A673 (cell line): ENCODE results near the gene ARSB. TPM values are rescaled to one million over a fixed set of nuclear protein-coding genes. Genes with fewer than 3 reads are reported as not detected.

Source experiments
- BruUV-seq: library from RNA; stranded (reverse); fragments of 400-500 nt; replicated peaks from 2 replicates; lab custom pipeline; 2021; lab: Mats Ljungman, UMichigan
- CTCF ChIA-PET: fragments of 300-600 bp; sonication (Branson Sonifier 250); formaldehyde crosslinking; loops from one replicate; lab custom pipeline; 2022; ENCODE audit warnings: antibody characterized with exemption; lab: Charles Lee
- POLR2A ChIA-PET: fragments of 300-600 bp; sonication (Branson Sonifier 250); formaldehyde crosslinking; loops from one replicate; lab custom pipeline; 2022; ENCODE audit warnings: antibody characterized with exemption; ENCODE audit not compliant: low non-redundant PET; lab: Charles Lee
- DNase-seq: peaks from one replicate; pipeline ENCODE4 v3.0.0-alpha.2; 2015; ENCODE audit warnings: low spot score
- H3K27ac ChIP-seq: fragments of 200-600 bp; sonication (generic); 2 replicates; pipeline ENCODE4 v1.5.1; 2016; ENCODE audit warnings: mixed run types, low read depth, mild to moderate bottlenecking, mixed read lengths, antibody characterized with exemption, low read length; ENCODE audit not compliant: poor library complexity, severe bottlenecking
- H3K27me3 ChIP-seq: fragments of 200-600 bp; sonication (generic); replicated peaks from 2 replicates; pipeline ENCODE4 v1.6.1; 2017; ENCODE audit warnings: mixed run types, low read depth, mild to moderate bottlenecking, mixed read lengths, antibody characterized with exemption, low read length; ENCODE audit not compliant: insufficient read depth, poor library complexity
- H3K36me3 ChIP-seq: fragments of 200-600 bp; sonication (generic); 2 replicates; pipeline ENCODE4 v1.6.1; 2016; ENCODE audit warnings: mixed run types, mild to moderate bottlenecking, mixed read lengths, antibody characterized with exemption, low read length; ENCODE audit not compliant: insufficient read depth, poor library complexity, severe bottlenecking
- H3K4me1 ChIP-seq: fragments of 200-600 bp; sonication (generic); 2 replicates; pipeline ENCODE4 v1.6.1; 2017; ENCODE audit warnings: mixed run types, mild to moderate bottlenecking, mixed read lengths, antibody characterized with exemption, low read length; ENCODE audit not compliant: insufficient read depth, poor library complexity, severe bottlenecking
- H3K4me3 ChIP-seq: fragments of 200-600 bp; sonication (generic); 2 replicates; pipeline ENCODE4 v1.5.1; 2016; ENCODE audit warnings: low read depth, mixed run types, mild to moderate bottlenecking, mixed read lengths, low read length; ENCODE audit not compliant: poor library complexity, severe bottlenecking
- H3K9me3 ChIP-seq: fragments of 200-600 bp; sonication (generic); 2 replicates; pipeline ENCODE4 v1.6.1; 2016; ENCODE audit warnings: mixed run types, low read depth, mild to moderate bottlenecking, mixed read lengths, antibody characterized with exemption, low read length; ENCODE audit not compliant: poor library complexity, severe bottlenecking
- EZH2 ChIP-seq: fragments of 200-600 bp; sonication (generic); IDR thresholded peaks from 2 replicates; pipeline ENCODE4 v1.6.1; 2017; ENCODE audit warnings: borderline replicate concordance, low read depth, mild to moderate bottlenecking, mixed read lengths, antibody characterized with exemption, low read length; ENCODE audit not compliant: poor library complexity, severe bottlenecking
- intact Hi-C: fragments of 100-400 bp; cut with micrococcal nuclease; formaldehyde crosslinking; loops from one replicate; pipeline ENCODE4 v1.10.0; 2022; ENCODE audit not compliant: unreplicated experiment
- total RNA-seq: library from RNA; stranded (reverse); gene quantifications from 2 replicates; pipeline ENCODE4 v1.2.3, GENCODE V29; 2021
- TF ChIP-seq, protein P1 (sequence below): fragments of 300-800, 200-600 bp; sonication (generic); conservative IDR thresholded peaks from 2 replicates; pipeline ENCODE4 v1.5.1; 2017; ENCODE audit warnings: low read depth, mild to moderate bottlenecking, antibody characterized with exemption, low read length, moderate library complexity, mixed read lengths

Gene ARSB
- total RNA-seq, 1 experiment from 2014 or later: 16.8 TPM

DNA sequence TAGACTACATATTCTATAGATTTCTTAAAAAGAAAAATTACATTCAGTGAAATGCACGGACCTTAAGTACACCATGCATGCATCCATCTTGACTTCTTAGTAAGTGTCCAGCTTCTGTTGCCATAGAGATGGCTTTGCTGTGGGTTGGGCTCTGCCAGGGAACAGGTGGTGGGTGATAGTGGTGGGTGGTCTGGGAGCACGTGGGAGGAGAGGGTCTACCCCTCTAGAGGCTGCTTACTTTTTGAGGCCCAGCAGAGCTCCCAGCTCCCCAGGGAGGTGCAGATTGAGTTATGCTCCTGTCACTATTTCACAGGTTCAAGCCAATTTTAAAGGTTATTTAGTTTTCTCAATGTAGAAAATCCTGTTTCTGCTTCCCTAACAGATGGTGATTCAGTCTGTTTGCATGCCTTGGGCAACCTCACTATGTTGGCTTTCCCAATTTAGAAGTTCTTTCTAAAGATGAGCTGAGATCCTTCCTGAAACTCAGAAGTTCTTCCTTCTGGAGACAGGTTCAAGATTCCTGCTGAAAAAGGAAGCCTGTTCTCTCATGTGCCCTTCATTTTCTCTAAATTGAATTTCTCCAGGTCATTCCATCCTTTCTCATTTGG is 229.2 kb downstream of the ARSB start:
- Histone ChIP-seq H3K9me3 (no peaks in the 10 kb centered on the region), H3K36me3 (no peaks in the 10 kb centered on the region), H3K27ac (no peak overlapping the region), H3K4me3 (no peak overlapping the region), H3K4me1 (no peaks in the 10 kb centered on the region), H3K27me3 (no peaks in the 10 kb centered on the region)
- no peak for DNase-seq
- ChIA-PET POLR2A (no interaction called here), CTCF (no interaction called here)
- TF ChIP-seq, protein P1, sequence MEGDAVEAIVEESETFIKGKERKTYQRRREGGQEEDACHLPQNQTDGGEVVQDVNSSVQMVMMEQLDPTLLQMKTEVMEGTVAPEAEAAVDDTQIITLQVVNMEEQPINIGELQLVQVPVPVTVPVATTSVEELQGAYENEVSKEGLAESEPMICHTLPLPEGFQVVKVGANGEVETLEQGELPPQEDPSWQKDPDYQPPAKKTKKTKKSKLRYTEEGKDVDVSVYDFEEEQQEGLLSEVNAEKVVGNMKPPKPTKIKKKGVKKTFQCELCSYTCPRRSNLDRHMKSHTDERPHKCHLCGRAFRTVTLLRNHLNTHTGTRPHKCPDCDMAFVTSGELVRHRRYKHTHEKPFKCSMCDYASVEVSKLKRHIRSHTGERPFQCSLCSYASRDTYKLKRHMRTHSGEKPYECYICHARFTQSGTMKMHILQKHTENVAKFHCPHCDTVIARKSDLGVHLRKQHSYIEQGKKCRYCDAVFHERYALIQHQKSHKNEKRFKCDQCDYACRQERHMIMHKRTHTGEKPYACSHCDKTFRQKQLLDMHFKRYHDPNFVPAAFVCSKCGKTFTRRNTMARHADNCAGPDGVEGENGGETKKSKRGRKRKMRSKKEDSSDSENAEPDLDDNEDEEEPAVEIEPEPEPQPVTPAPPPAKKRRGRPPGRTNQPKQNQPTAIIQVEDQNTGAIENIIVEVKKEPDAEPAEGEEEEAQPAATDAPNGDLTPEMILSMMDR: no peak
- TF ChIP-seq EZH2: no peak
- intact Hi-C loops: no loop called here
- BruUV-seq: no TSS peak

DNA sequence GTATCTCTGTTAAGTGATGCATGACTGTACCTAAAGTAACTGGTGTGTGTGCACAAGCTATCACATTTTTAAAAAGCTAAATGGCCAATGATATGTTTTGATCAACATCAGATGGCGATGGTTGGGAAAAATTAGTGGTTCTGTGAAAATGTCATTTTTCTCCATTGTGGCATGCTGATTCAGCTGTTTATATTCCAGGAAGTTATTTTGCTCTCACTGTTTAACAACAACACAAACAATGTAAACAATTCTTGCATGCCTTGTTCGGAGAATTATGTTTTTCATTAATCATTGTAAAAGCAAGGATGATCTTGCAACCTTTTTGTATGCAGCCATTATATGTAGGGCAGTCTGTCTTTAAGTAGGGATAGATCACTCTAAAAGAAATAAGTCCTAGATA is 230.5 kb downstream of the ARSB start:
- TF ChIP-seq, protein P1: no peak
- TF ChIP-seq EZH2: no peak
- H3K4me1 ChIP-seq: no peaks in the 10 kb centered on the region
- CTCF ChIA-PET: no interaction called here
- H3K4me3 ChIP-seq: no peak overlapping the region
- DNase-seq: no peak
- H3K9me3 ChIP-seq: no peaks in the 10 kb centered on the region
- no peaks in the 10 kb centered on the region for H3K36me3 ChIP-seq
- H3K27me3 ChIP-seq: no peaks in the 10 kb centered on the region
- no TSS peak for BruUV-seq
- H3K27ac ChIP-seq: no peak overlapping the region
- intact Hi-C loops: no loop called here
- POLR2A ChIA-PET: no interaction called here

DNA sequence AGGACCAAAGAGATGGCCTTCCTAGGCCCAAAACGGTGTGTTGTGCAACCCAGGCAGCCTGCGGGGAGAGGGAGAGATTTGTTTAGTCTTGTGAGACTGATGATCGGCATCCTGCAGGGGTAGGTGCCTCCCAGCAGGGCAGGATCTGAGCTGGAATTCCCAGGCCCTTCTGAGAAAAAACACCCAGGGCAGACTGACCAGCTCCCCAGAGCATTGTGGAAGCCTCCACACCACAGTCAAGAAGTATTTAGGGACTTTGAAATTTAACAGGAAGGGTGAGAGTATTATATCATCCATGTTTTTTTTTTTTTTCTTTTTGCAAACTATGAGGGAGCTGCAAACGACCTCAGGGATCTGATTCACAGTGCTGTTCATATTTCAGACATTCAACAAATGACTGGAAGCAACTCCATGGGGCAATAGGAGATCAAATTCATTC is 232.0 kb downstream of the ARSB start:
- no TSS peak for BruUV-seq
- no peaks in the 10 kb centered on the region for H3K36me3 ChIP-seq
- H3K27me3 ChIP-seq: no peaks in the 10 kb centered on the region
- H3K9me3 ChIP-seq: no peaks in the 10 kb centered on the region
- no peak for TF ChIP-seq EZH2
- TF ChIP-seq, protein P1: no peak
- no peak overlapping the region for H3K4me3 ChIP-seq
- POLR2A ChIA-PET: no interaction called here
- no peak for DNase-seq
- H3K27ac ChIP-seq: no peak overlapping the region
- CTCF ChIA-PET: interaction anchor here (0.6 kb wide), 1 partner anchor 436 kb away, joined by 3 read pairs; no protein-coding TSS in a partner anchor
- H3K4me1 ChIP-seq: no peaks in the 10 kb centered on the region
- intact Hi-C loops: no loop called here
